ENCODE measurements around the gene MEG3. TPM values are rescaled to one million over a fixed set of nuclear protein-coding genes. Genes with fewer than 3 reads are reported as not detected.

MEG3 gene
- total and polyA plus RNA-seq, 2 of the 4 experiments (the other 2 are of a cell fraction): 31.5 to 556 TPM

DNA sequence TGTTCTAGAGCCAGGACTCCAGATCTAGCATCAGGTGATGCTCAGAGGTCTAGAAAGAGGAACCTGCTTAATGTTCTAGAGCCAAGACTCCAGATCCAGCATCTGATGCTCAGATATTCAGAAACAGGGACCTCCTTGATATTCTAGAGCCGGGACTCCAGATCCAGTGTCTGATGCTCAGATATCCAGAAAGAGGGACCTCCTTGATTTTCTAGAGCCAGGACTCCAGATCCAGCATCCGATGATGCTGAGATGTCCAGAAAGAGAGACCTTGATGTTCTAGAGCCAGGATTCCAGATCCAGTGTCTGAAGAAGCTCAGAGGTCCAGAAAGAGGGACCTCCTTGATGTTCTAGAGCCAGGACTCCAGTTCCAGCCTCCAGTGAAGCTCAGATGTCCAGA is 36.9 kb downstream of the MEG3 start:
- 80% methylated on average over 2 of the region's 2 CpGs; no CpG with 5 or more reads in 1 of the 2 experiments for WGBS, 2 experiments (ENCODE audit: extremely low coverage in 2 of 2, insufficient read length in 1 of 2)
- CTCF ChIA-PET: no interaction called here

More for the DNA sequence above, 36.9 kb downstream of the MEG3 start:
- H3K4me2 ChIP-seq (ENCODE audit: low read depth, low read length): no peak overlapping the region
- no peak overlapping the region for H4K5ac ChIP-seq (ENCODE audit: low read depth, low read length)
- H4K8ac ChIP-seq (ENCODE audit: low read depth in 2 of 2, low read length in 2 of 2): no peak overlapping the region
- no TSS peak for BruUV-seq (replicated peaks)
- no peaks in the 10 kb centered on the region; the same call in none of the 2 replicates for H3K4me1 ChIP-seq (ENCODE audit: control insufficient read depth, insufficient read depth, low read length)
- no peaks in the 10 kb centered on the region; the same call in none of the 2 replicates for H3K9me1 ChIP-seq (ENCODE audit: insufficient read depth, low read length)
- peaks cover 5 to 81% of the 10 kb centered on the region in 2 experiments; a peak in 3 of 4 replicates for H3K79me1 ChIP-seq (ENCODE audit: low read depth in 1 of 2, low read length in 2 of 2)
- H2AK9ac ChIP-seq (replicated peaks; ENCODE audit: low read depth, low read length, poor library complexity): no peak overlapping the region
- no peak overlapping the region for H3K4me3 ChIP-seq (ENCODE audit: insufficient read depth, low read depth, low read length)
- no peak overlapping the region for H3K56ac ChIP-seq (ENCODE audit: extremely low read depth, insufficient read depth, low read length)
- H3K27me3 ChIP-seq (ENCODE audit: control insufficient read depth, insufficient read depth, low read length): no peaks in the 10 kb centered on the region
- no peaks in the 10 kb centered on the region for H3K9me3 ChIP-seq (ENCODE audit: control insufficient read depth, insufficient read depth, low read length)
- intact Hi-C loops (cut with micrococcal nuclease): no loop called here
- DNase-seq (no peak), ATAC-seq (ENCODE audit: low read depth) (no peak)
- in situ Hi-C loops (cut with MboI; ENCODE audit: low sequenced_read_pairs): no loop called here
- TF ChIP-seq RCOR1 (IDR thresholded peaks at IDR 0.05; ENCODE audit: insufficient replicate concordance, low read length) (no peak), RFX5 (IDR thresholded peaks at IDR 0.05; ENCODE audit: low read depth, low read length) (no peak), MXI1 (IDR thresholded peaks at IDR 0.05; ENCODE audit: borderline replicate concordance, low read depth, low read length) (no peak), CHD1 (IDR thresholded peaks at IDR 0.05; ENCODE audit: low read depth, low read length) (no peak), CEBPB (IDR thresholded peaks at IDR 0.05; ENCODE audit: low read depth, low read length) (no peak), MAFK (IDR thresholded peaks at IDR 0.05; ENCODE audit: low read depth, low read length) (no peak), RAD21 (IDR thresholded peaks at IDR 0.05; ENCODE audit: low read length) (no peak), POLR2A (IDR thresholded peaks at IDR 0.05; ENCODE audit: low read depth, low read length) (no peak), USF2 (IDR thresholded peaks at IDR 0.05; ENCODE audit: low read depth, low read length) (no peak), FOS (IDR thresholded peaks at IDR 0.05; ENCODE audit: low read depth, low read length) (no peak), BHLHE40 (IDR thresholded peaks at IDR 0.05; ENCODE audit: low read depth, low read length) (no peak), SMC3 (IDR thresholded peaks at IDR 0.05; ENCODE audit: low read depth, low read length) (no peak), NFE2L2 (IDR thresholded peaks at IDR 0.05; ENCODE audit: low read depth, low read length) (no peak), MAZ (IDR thresholded peaks at IDR 0.05; ENCODE audit: borderline replicate concordance, low read depth, low read length) (no peak)
- TF ChIP-seq, protein P1, sequence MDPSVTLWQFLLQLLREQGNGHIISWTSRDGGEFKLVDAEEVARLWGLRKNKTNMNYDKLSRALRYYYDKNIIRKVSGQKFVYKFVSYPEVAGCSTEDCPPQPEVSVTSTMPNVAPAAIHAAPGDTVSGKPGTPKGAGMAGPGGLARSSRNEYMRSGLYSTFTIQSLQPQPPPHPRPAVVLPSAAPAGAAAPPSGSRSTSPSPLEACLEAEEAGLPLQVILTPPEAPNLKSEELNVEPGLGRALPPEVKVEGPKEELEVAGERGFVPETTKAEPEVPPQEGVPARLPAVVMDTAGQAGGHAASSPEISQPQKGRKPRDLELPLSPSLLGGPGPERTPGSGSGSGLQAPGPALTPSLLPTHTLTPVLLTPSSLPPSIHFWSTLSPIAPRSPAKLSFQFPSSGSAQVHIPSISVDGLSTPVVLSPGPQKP (IDR thresholded peaks at IDR 0.05; ENCODE audit: borderline replicate concordance, low read depth, low read length): no peak
- TF ChIP-seq, protein P2, sequence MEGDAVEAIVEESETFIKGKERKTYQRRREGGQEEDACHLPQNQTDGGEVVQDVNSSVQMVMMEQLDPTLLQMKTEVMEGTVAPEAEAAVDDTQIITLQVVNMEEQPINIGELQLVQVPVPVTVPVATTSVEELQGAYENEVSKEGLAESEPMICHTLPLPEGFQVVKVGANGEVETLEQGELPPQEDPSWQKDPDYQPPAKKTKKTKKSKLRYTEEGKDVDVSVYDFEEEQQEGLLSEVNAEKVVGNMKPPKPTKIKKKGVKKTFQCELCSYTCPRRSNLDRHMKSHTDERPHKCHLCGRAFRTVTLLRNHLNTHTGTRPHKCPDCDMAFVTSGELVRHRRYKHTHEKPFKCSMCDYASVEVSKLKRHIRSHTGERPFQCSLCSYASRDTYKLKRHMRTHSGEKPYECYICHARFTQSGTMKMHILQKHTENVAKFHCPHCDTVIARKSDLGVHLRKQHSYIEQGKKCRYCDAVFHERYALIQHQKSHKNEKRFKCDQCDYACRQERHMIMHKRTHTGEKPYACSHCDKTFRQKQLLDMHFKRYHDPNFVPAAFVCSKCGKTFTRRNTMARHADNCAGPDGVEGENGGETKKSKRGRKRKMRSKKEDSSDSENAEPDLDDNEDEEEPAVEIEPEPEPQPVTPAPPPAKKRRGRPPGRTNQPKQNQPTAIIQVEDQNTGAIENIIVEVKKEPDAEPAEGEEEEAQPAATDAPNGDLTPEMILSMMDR (conservative IDR thresholded peaks at IDR 0.05; ENCODE audit: low read depth, low read length): no peak
- POLR2A ChIA-PET (ENCODE audit: unreplicated experiment): no interaction called here
- H2BK20ac ChIP-seq (ENCODE audit: low read depth, low read length): no peak overlapping the region
- no peak overlapping the region for H2BK15ac ChIP-seq (ENCODE audit: low read depth, low read length)
- no peak overlapping the region for H2BK120ac ChIP-seq (ENCODE audit: low read depth, low read length)
- H4K20me1 ChIP-seq (ENCODE audit: insufficient read depth, low read length): peaks cover 99% of the 10 kb centered on the region
- no peak overlapping the region for H2AFZ ChIP-seq (replicated peaks; ENCODE audit: low read length, poor library complexity)
- peaks cover 62% of the 10 kb centered on the region for H3K36me3 ChIP-seq (ENCODE audit: control insufficient read depth, insufficient read depth, low read length)
- dilution Hi-C loops (cut with HindIII; ENCODE audit: low sequenced_read_pairs, unreplicated experiment): no loop called here
- H3K18ac ChIP-seq (ENCODE audit: low read depth, low read length): no peak overlapping the region
- H2AK5ac ChIP-seq (ENCODE audit: low read depth, low read length): no peak overlapping the region
- H4K91ac ChIP-seq (ENCODE audit: insufficient read depth, low read depth, low read length): no peak overlapping the region
- no peak overlapping the region for H3K4ac ChIP-seq (ENCODE audit: low read depth, low read length)
- no peak overlapping the region for H3K27ac ChIP-seq (ENCODE audit: insufficient read depth, low read length)
- H3K9ac ChIP-seq (ENCODE audit: low read depth, low read length): no peak overlapping the region
- H2BK5ac ChIP-seq (ENCODE audit: low read depth, low read length, poor library complexity, severe bottlenecking): no peak overlapping the region
- H3K23ac ChIP-seq (ENCODE audit: low read depth, low read length): no peak overlapping the region
- H3K14ac ChIP-seq (replicated peaks; ENCODE audit: low read depth, low read length): no peak overlapping the region
